GM23338 (cell line): ENCODE data around the gene TANGO6. TPM values are rescaled to one million over a fixed set of nuclear protein-coding genes. Genes with fewer than 3 reads are reported as not detected.

ENCODE experiments used
- ATAC-seq: fragments of 200-7000 bp; cut with Tn5 transposase; 3 replicates; pipeline ENCODE4 v1.9.1; 2020
- DNase-seq: peaks from one replicate; pipeline ENCODE4 v3.0.0-alpha.2; 2015; ENCODE audit warnings: low spot score
- H2AFZ ChIP-seq: fragments of 200-600 bp; sonication (generic); 2 replicates; pipeline ENCODE4 v1.8.0; 2016; ENCODE audit warnings: antibody characterized with exemption, mild to moderate bottlenecking, moderate library complexity
- H3F3A ChIP-seq: fragments of 200-600 bp; sonication (generic); replicated peaks from 2 replicates; pipeline ENCODE4 v1.8.0; 2017; ENCODE audit warnings: antibody characterized with exemption, mixed run types, low read depth
- H3K27ac ChIP-seq: fragments of 200-600 bp; sonication (generic); 2 replicates; pipeline ENCODE4 v1.6.1; 2016; ENCODE audit warnings: low read depth
- H3K27me3 ChIP-seq: fragments of 200-600 bp; sonication (generic); 2 replicates; pipeline ENCODE4 v1.8.0; 2016; ENCODE audit warnings: mild to moderate bottlenecking, mixed run types, moderate library complexity; ENCODE audit not compliant: insufficient read depth
- H3K36me3 ChIP-seq: fragments of 200-600 bp; sonication (generic); 2 replicates; pipeline ENCODE4 v1.8.0; 2016; ENCODE audit warnings: mild to moderate bottlenecking; ENCODE audit not compliant: insufficient read depth
- H3K4me1 ChIP-seq: fragments of 200-600 bp; sonication (generic); 2 replicates; pipeline ENCODE4 v1.8.0; 2016; ENCODE audit warnings: mild to moderate bottlenecking, moderate library complexity; ENCODE audit not compliant: insufficient read depth
- H3K4me2 ChIP-seq: fragments of 200-600 bp; sonication (generic); 2 replicates; pipeline ENCODE4 v1.7.1; 2017; ENCODE audit warnings: mixed run types
- H3K4me3 ChIP-seq: fragments of 200-600 bp; sonication (generic); 2 replicates; pipeline ENCODE4 v1.6.1; 2016; ENCODE audit warnings: mixed run types
- H3K79me2 ChIP-seq: fragments of 200-600 bp; sonication (generic); replicated peaks from 2 replicates; pipeline ENCODE4 v1.8.0; 2017; ENCODE audit warnings: mild to moderate bottlenecking; ENCODE audit not compliant: insufficient read depth
- H3K9me2 ChIP-seq: fragments of 200-600 bp; sonication (generic); 2 replicates; pipeline ENCODE4 v1.8.0; 2017; ENCODE audit not compliant: insufficient read depth
- H4K20me1 ChIP-seq: fragments of 200-600 bp; sonication (generic); replicated peaks from 2 replicates; pipeline ENCODE4 v1.8.0; 2017; ENCODE audit warnings: mild to moderate bottlenecking; ENCODE audit not compliant: insufficient read depth
- H3K27ac Mint-ChIP-seq: 2 replicates; pipeline ENCODE4 v1.8.0; 2020; ENCODE audit warnings: inconsistent platforms, mild to moderate bottlenecking, moderate library complexity, mixed read lengths
- H3K27me3 Mint-ChIP-seq: 3 replicates; pipeline ENCODE4 v1.8.0; 2022; ENCODE audit warnings: low read depth, mild to moderate bottlenecking, moderate library complexity, mixed read lengths, inconsistent platforms; ENCODE audit not compliant: insufficient read depth, poor library complexity
- H3K36me3 Mint-ChIP-seq: 3 replicates; pipeline ENCODE4 v1.8.0; 2021; ENCODE audit warnings: low read depth, mild to moderate bottlenecking, inconsistent platforms, moderate library complexity, mixed read lengths
- H3K4me1 Mint-ChIP-seq: 3 replicates; pipeline ENCODE4 v1.8.0; 2020; ENCODE audit warnings: mild to moderate bottlenecking, inconsistent platforms, mixed read lengths
- H3K4me3 Mint-ChIP-seq: 3 replicates; pipeline ENCODE4 v1.8.0; 2021; ENCODE audit warnings: moderate library complexity, mild to moderate bottlenecking, inconsistent platforms, mixed read lengths
- H3K9me3 Mint-ChIP-seq: 3 replicates; pipeline ENCODE4 v1.8.0; 2020; ENCODE audit warnings: moderate library complexity, mild to moderate bottlenecking, inconsistent platforms, mixed read lengths
- CREB1 ChIP-seq: fragments of 250-450 bp; sonication (Bioruptor Pico); IDR thresholded peaks from 2 replicates; pipeline ENCODE4 v1.5.0; 2020; ENCODE audit warnings: low read depth, mild to moderate bottlenecking, moderate library complexity
- EZH2phosphoT487 ChIP-seq: fragments of 200-600 bp; sonication (generic); IDR thresholded peaks from one replicate; pipeline ENCODE4 v1.8.1; 2018; ENCODE audit warnings: antibody characterized with exemption; ENCODE audit not compliant: unreplicated experiment
- JUNB ChIP-seq: IDR thresholded peaks from one replicate; pipeline ENCODE4 v1.6.1; 2016; ENCODE audit warnings: antibody characterized with exemption; ENCODE audit not compliant: unreplicated experiment
- NANOG ChIP-seq: IDR thresholded peaks from 2 replicates; pipeline ENCODE4 v1.6.1; 2016; ENCODE audit warnings: antibody characterized with exemption, borderline replicate concordance
- POLR2AphosphoS5 ChIP-seq: IDR thresholded peaks from 2 replicates; pipeline ENCODE4 v1.6.1; 2016; ENCODE audit warnings: antibody characterized with exemption, low read depth
- ZNF114 ChIP-seq: fragments of 250-450 bp; sonication (Bioruptor Pico); IDR thresholded peaks from 2 replicates; pipeline ENCODE4 v1.5.0; 2020; ENCODE audit warnings: mild to moderate bottlenecking, moderate library complexity
- ZNF331 ChIP-seq: fragments of 250-450 bp; sonication (Bioruptor Pico); IDR thresholded peaks from 2 replicates; pipeline ENCODE4 v1.5.0; 2020; ENCODE audit warnings: low read depth, mild to moderate bottlenecking, moderate library complexity
- polyA plus RNA-seq: library from polyadenylated mRNA; unstranded; fragments of >200 nt; fragmentation: Nextera tagmentation; extraction: Ambion mirVana; gene quantifications from 2 replicates; pipeline ENCODE4 v1.2.1, GENCODE V29; 2016
- total RNA-seq: library from RNA; depleted of rRNA; stranded (reverse); fragments of >200 nt; shearing (Covaris generic); gene quantifications from 2 replicates; pipeline ENCODE4 v1.2.3, GENCODE V29; 2014
- TF ChIP-seq, protein P1 (sequence below): IDR thresholded peaks from 2 replicates; pipeline ENCODE4 v1.6.1; 2016; ENCODE audit warnings: antibody characterized with exemption
- TF ChIP-seq, protein P2 (sequence below): IDR thresholded peaks from one replicate; pipeline ENCODE4 v1.6.1; 2018; ENCODE audit warnings: antibody characterized with exemption; ENCODE audit not compliant: unreplicated experiment
- TF ChIP-seq, protein P3 (sequence below), 2 experiments: fragments of 200-600 bp in 1 of 2; sonication (generic) in 1 of 2; conservative IDR thresholded peaks; 2 replicates each; pipeline versions ENCODE4 v1.5.1 to v1.6.1; 2016 to 2017; ENCODE audit warnings: antibody characterized with exemption in 2 of 2, low read depth in 2 of 2, mild to moderate bottlenecking in 2 of 2, moderate library complexity in 1 of 2

Gene TANGO6
- total and polyA plus RNA-seq, 2 experiments from 2014 or later, result 7.2 to 23.2 TPM

DNA sequence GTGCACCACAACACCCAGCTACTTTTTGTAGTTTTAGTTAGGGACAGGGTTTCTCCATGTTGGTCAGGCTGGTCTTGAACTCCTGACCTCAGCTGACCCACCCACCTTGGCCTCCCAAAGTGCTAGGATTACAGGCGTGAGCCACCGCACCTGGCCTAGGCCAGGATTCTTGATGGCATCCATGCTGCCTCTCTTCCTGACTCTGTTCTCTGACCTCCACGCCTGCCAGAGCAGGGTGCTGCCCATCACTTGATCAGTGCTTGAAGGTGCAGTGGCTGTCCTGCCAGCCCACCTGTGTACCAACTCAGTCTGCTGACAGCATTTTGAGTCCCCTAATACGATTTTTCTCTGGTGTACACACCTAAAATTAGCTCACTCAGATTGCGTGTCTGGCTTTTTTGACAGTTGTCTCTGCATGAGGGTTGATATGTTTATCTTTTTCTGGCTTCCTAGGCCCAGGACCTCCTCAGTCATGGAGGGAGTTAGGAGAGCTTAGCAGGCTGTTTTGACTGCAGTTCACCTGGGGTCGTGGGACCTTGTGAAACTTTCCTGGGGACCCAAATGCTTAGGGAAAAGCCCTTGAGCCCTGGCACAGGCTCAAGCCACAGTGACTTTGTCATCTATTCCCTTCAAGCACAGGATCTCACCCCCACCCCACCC lies 268.0 kb downstream of the TANGO6 start:
- H3K36me3 Mint-ChIP-seq, result peaks cover 82% of the 10 kb centered on the region
- no peak for DNase-seq

DNA sequence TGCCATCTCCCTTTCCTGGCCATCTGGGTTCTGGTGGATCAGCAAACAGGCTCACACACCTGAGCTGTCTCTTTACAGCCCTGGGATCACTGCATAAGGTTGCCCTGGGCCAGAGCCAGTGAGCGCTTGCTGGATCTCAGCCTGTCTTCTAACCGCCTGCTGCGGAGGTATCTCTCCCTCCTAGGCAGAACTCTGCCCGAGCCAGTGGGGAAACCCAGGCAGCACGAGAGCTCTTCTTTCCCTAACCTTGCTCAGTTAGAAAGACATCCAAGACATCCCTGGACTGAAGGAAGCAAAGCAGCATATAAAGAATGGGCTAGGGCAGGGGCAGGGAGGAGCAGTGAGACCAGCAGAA lies 268.5 kb downstream of the TANGO6 start:
- H3K27me3 Mint-ChIP-seq, result peaks cover 24% of the 10 kb centered on the region
- Histone ChIP-seq H3K27me3 (no peaks in the 10 kb centered on the region), H3K36me3 (peaks cover 61% of the 10 kb centered on the region), H3K27ac (peak overlapping the region; percentile 66; the same call in 1 of the 2 replicates), H3K4me1 (peaks cover 23% of the 10 kb centered on the region), H3K4me2 (no peak overlapping the region), H2AFZ (no peak overlapping the region), H3K4me3 (no peak overlapping the region), H3F3A (peaks cover 70% of the 10 kb centered on the region), H3K79me2 (peaks cover 47% of the 10 kb centered on the region), H4K20me1 (peaks cover 10% of the 10 kb centered on the region), H3K9me2 (no peaks in the 10 kb centered on the region)
- no peak overlapping the region for H3K27ac Mint-ChIP-seq
- no peak for DNase-seq
- ATAC-seq, result no peak
- peaks cover 87% of the 10 kb centered on the region for H3K36me3 Mint-ChIP-seq
- peaks cover 42% of the 10 kb centered on the region for H3K4me1 Mint-ChIP-seq
- H3K4me3 Mint-ChIP-seq, result no peak overlapping the region
- H3K9me3 Mint-ChIP-seq, result no peaks in the 10 kb centered on the region
- TF ChIP-seq ZNF331 (no peak), ZNF114 (CRISPR knock-in tag) (no peak), NANOG (no peak), POLR2AphosphoS5 (0 out of 2 replicates have a peak, but pooled peaks have one; percentile 1)
- TF ChIP-seq, protein P1, sequence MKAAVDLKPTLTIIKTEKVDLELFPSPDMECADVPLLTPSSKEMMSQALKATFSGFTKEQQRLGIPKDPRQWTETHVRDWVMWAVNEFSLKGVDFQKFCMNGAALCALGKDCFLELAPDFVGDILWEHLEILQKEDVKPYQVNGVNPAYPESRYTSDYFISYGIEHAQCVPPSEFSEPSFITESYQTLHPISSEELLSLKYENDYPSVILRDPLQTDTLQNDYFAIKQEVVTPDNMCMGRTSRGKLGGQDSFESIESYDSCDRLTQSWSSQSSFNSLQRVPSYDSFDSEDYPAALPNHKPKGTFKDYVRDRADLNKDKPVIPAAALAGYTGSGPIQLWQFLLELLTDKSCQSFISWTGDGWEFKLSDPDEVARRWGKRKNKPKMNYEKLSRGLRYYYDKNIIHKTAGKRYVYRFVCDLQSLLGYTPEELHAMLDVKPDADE, result no peak

More for the DNA sequence above, 268.0 kb downstream of the TANGO6 start:
- ATAC-seq, result no peak
- TF ChIP-seq EZH2phosphoT487, result no peak
- TF ChIP-seq, protein P2, sequence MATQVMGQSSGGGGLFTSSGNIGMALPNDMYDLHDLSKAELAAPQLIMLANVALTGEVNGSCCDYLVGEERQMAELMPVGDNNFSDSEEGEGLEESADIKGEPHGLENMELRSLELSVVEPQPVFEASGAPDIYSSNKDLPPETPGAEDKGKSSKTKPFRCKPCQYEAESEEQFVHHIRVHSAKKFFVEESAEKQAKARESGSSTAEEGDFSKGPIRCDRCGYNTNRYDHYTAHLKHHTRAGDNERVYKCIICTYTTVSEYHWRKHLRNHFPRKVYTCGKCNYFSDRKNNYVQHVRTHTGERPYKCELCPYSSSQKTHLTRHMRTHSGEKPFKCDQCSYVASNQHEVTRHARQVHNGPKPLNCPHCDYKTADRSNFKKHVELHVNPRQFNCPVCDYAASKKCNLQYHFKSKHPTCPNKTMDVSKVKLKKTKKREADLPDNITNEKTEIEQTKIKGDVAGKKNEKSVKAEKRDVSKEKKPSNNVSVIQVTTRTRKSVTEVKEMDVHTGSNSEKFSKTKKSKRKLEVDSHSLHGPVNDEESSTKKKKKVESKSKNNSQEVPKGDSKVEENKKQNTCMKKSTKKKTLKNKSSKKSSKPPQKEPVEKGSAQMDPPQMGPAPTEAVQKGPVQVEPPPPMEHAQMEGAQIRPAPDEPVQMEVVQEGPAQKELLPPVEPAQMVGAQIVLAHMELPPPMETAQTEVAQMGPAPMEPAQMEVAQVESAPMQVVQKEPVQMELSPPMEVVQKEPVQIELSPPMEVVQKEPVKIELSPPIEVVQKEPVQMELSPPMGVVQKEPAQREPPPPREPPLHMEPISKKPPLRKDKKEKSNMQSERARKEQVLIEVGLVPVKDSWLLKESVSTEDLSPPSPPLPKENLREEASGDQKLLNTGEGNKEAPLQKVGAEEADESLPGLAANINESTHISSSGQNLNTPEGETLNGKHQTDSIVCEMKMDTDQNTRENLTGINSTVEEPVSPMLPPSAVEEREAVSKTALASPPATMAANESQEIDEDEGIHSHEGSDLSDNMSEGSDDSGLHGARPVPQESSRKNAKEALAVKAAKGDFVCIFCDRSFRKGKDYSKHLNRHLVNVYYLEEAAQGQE, result no peak
- TF ChIP-seq CREB1 (CRISPR knock-in tag), result no peak
- no peak for TF ChIP-seq ZNF114 (CRISPR knock-in tag)
- TF ChIP-seq, protein P3, sequence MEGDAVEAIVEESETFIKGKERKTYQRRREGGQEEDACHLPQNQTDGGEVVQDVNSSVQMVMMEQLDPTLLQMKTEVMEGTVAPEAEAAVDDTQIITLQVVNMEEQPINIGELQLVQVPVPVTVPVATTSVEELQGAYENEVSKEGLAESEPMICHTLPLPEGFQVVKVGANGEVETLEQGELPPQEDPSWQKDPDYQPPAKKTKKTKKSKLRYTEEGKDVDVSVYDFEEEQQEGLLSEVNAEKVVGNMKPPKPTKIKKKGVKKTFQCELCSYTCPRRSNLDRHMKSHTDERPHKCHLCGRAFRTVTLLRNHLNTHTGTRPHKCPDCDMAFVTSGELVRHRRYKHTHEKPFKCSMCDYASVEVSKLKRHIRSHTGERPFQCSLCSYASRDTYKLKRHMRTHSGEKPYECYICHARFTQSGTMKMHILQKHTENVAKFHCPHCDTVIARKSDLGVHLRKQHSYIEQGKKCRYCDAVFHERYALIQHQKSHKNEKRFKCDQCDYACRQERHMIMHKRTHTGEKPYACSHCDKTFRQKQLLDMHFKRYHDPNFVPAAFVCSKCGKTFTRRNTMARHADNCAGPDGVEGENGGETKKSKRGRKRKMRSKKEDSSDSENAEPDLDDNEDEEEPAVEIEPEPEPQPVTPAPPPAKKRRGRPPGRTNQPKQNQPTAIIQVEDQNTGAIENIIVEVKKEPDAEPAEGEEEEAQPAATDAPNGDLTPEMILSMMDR (conservative IDR thresholded peaks at IDR 0.05; ENCODE audit: low read depth in 2 of 2), result no peak
- no peak for TF ChIP-seq JUNB
- TF ChIP-seq NANOG, result no peak
- H3K4me2 ChIP-seq, result no peak overlapping the region
- H3K4me1 Mint-ChIP-seq, result peaks cover 42% of the 10 kb centered on the region
- H2AFZ ChIP-seq, result no peak overlapping the region
- H3K79me2 ChIP-seq, result peaks cover 51% of the 10 kb centered on the region
- peaks cover 58% of the 10 kb centered on the region for H3K36me3 ChIP-seq
- no peaks in the 10 kb centered on the region for H3K9me3 Mint-ChIP-seq
- H4K20me1 ChIP-seq, result peaks cover 6% of the 10 kb centered on the region
- peaks cover 24% of the 10 kb centered on the region for H3K27me3 Mint-ChIP-seq
- no peak overlapping the region for H3K27ac Mint-ChIP-seq
- no peaks in the 10 kb centered on the region for H3K27me3 ChIP-seq
- no peak overlapping the region; the same call in 2 of the 3 replicates for H3K4me3 Mint-ChIP-seq
- 0 out of 2 replicates have a peak overlapping the region, but pooled peaks have one; percentile 66 for H3K27ac ChIP-seq
- H3K4me3 ChIP-seq, result no peak overlapping the region
- H3K4me1 ChIP-seq, result peaks cover 23% of the 10 kb centered on the region
- no peaks in the 10 kb centered on the region for H3K9me2 ChIP-seq
- H3F3A ChIP-seq, result peaks cover 65% of the 10 kb centered on the region
